Mucosa of descending colon (tissue), 3 donors: ENCODE data around the gene SPRR3. TPM values are rescaled to one million over a fixed set of nuclear protein-coding genes. Genes with fewer than 3 reads are reported as not detected.
"Not testable (repeated sequence)": the region's sequence is repeated elsewhere in the genome, so short reads cannot be mapped to it uniquely, and the experiment has no call there.

Experiments
- ATAC-seq: fragments of 200-7000 bp; cut with Tn5 transposase; one replicate; pipeline ENCODE4 v1.9.1; 2020; ENCODE audit warnings: mild to moderate bottlenecking, moderate library complexity
- DNase-seq, 3 donors: peaks; one replicate each; pipeline ENCODE4 v3.0.0-alpha.2; 2020
- H3K36me3 ChIP-seq: fragments of 200-600 bp; one replicate; pipeline ENCODE4 v1.8.0; 2021; ENCODE audit warnings: low read depth, mild to moderate bottlenecking
- H3K4me1 ChIP-seq: fragments of 200-600 bp; one replicate; pipeline ENCODE4 v1.8.0; 2021; ENCODE audit warnings: low read depth, mild to moderate bottlenecking
- H3K4me3 ChIP-seq: fragments of 200-600 bp; one replicate; pipeline ENCODE4 v1.8.0; 2021; ENCODE audit warnings: mild to moderate bottlenecking
- H3K9me3 ChIP-seq: fragments of 200-600 bp; one replicate; pipeline ENCODE4 v1.8.0; 2021; ENCODE audit warnings: mild to moderate bottlenecking
- intact Hi-C, 2 donors: fragments of 100-400 bp; cut with DNase I in 1 of 2; cut with micrococcal nuclease in 1 of 2; formaldehyde crosslinking; loops; one replicate each; pipeline versions ENCODE4 v1.11.0 to v1.11.1; 2022; cut with DNase I, micrococcal nuclease
- total RNA-seq, 3 donors: library from RNA; stranded (reverse); fragmentation: NEBNext Ultra II Directional in 2 of 3; extraction: Animal tissue kit (Norgen Biotek cat#: 25700) in 2 of 3; gene quantifications; one replicate each; pipeline versions ENCODE4 v1.2.1 to v1.2.4, GENCODE V29; 2021 to 2023
- TF ChIP-seq, protein P1 (sequence below): fragments of 200-600 bp; IDR thresholded peaks from one replicate; pipeline ENCODE4 v1.8.0; 2022; ENCODE audit warnings: antibody characterized with exemption, mild to moderate bottlenecking
- donor health status: DM: no; HTN: no; CAD: no; lungs with moderate emphysema.
- donor health status: DM: no; HTN: no; CAD: no.
- donor health status: DM: no; HTN: yes; CAD: no.

The SPRR3 gene
- total RNA-seq, 3 donors from 2014 or later, result 0.93 TPM; not detected in 2

DNA sequence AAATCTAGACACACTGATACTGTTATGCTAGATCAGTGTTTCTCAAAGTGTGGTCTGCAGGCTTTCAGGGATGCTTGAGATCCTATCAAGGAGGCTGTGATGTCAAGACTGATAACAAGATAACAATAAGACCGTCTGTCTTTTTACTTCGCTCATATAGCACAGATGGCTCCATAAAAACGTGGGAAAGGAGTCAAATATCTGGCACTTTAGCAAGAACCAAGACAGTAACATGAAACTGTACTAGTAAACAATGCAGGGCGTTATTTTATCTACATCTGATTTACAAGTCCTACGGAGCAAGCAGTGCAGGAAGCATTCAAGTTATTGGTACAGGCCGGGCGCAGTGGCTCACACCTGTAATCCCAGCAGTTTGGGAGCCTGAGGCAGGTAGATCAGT is 3.6 kb upstream of the SPRR3 start:
- no peaks in the 10 kb centered on the region for H3K9me3 ChIP-seq
- H3K4me3 ChIP-seq, result no peak overlapping the region
- ATAC-seq (no peak), DNase-seq (no peak)
- intact Hi-C loops, result no loop called here
- TF ChIP-seq, protein P1, sequence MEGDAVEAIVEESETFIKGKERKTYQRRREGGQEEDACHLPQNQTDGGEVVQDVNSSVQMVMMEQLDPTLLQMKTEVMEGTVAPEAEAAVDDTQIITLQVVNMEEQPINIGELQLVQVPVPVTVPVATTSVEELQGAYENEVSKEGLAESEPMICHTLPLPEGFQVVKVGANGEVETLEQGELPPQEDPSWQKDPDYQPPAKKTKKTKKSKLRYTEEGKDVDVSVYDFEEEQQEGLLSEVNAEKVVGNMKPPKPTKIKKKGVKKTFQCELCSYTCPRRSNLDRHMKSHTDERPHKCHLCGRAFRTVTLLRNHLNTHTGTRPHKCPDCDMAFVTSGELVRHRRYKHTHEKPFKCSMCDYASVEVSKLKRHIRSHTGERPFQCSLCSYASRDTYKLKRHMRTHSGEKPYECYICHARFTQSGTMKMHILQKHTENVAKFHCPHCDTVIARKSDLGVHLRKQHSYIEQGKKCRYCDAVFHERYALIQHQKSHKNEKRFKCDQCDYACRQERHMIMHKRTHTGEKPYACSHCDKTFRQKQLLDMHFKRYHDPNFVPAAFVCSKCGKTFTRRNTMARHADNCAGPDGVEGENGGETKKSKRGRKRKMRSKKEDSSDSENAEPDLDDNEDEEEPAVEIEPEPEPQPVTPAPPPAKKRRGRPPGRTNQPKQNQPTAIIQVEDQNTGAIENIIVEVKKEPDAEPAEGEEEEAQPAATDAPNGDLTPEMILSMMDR, result no peak
- no peaks in the 10 kb centered on the region for H3K36me3 ChIP-seq
- H3K4me1 ChIP-seq, result no peaks in the 10 kb centered on the region

DNA sequence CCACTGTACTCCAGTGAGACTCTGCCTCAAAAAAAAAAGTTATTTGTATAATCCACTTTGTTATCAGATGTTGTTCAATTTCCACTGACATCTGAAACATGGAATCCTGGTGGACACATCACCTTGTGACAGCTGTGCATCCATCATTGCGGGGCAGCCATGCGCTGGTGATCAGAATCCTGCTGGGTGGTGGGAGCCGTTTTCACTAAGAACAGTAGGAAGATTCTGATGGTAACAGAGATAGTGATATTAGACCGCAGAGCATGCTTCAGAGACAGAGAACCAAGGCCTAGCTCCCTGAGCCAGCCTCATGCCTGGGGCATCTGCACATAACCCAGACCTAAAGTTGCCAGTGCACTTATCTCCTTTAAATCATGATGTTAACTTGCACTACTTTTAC is 3.1 kb upstream of the SPRR3 start:
- no peaks in the 10 kb centered on the region for H3K36me3 ChIP-seq
- DNase-seq, result no peak
- no peaks in the 10 kb centered on the region for H3K4me1 ChIP-seq
- intact Hi-C loops, result no loop called here
- TF ChIP-seq, protein P1, result no peak
- H3K9me3 ChIP-seq, result no peaks in the 10 kb centered on the region
- H3K4me3 ChIP-seq, result no peak overlapping the region
- ATAC-seq, result no peak

DNA sequence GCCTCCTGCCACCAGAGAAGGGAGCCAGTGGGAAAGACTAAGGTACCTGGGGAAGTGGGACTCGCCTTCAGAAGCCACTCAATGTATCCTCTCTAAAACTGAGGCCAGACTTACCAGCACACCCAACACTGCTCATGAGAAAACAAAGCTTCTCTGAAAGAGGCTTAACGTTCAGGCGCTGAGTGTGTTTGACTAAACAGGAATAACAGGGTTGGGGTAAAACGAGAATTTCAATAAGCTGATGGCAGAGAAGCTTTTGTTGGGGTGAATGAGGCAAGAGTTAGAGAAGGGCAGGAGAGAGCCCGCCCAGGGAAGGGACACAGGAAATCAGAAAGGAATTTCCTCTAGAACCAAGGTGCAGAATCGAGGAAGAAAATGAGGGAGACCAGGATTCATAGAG is 1.7 kb upstream of the SPRR3 start:
- Histone ChIP-seq H3K36me3 (no peaks in the 10 kb centered on the region), H3K4me1 (no peaks in the 10 kb centered on the region), H3K9me3 (no peaks in the 10 kb centered on the region), H3K4me3 (no peak overlapping the region)
- no peak for DNase-seq
- ATAC-seq, result no peak
- intact Hi-C loops, result no loop called here
- TF ChIP-seq, protein P1, result no peak

DNA sequence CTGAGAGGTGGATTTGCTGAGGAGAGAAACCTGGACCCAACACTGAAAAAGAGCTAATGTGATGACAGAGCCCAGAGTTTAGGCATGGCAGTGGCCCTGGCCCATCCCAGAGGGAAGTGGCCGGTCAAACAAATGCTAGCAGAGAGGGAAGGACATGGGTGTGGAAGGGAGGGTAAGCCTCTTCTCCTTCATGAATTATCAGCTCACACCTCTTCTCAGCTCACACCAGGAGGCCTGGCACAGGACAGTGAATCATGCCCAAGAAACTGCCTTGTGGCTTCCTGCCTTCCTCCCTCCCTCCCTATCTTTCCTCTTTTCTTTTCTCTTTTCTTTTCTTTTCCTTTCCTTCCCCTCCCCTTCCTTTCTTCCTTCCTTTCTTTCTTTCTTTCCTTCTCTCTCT is 1.3 kb upstream of the SPRR3 start:
- no peak for ATAC-seq
- intact Hi-C loops, result no loop called here
- H3K4me3 ChIP-seq, result no peak overlapping the region
- no peaks in the 10 kb centered on the region for H3K9me3 ChIP-seq
- TF ChIP-seq, protein P1, result no peak
- H3K4me1 ChIP-seq, result no peaks in the 10 kb centered on the region
- no peaks in the 10 kb centered on the region for H3K36me3 ChIP-seq
- DNase-seq, result no peak

DNA sequence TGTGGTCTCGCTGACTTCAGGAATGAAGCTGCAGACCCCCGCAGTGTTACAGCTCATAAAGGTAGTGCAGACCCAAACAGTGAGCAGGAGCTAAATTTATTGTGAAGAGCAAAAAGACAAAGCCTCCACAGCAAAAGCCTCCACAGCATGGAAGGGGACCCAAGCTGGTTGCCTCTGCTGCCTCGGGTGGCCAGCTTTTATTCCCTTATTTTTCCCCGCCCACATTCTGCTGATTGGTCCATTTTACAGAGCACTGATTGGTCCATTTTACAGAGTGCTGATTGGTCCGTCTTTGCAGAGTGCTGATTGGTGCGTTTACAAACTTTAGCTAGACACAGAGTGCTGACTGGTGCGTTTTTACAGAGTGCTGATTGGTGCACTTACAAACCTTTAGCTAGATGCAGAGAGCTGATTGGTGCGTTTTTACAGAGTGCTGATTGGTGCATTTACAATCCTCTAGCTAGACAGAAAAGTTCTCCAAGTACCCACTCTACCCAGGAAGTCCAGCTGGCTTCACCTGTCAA is 9.7 kb downstream of the SPRR3 start:
- intact Hi-C loops, H3K4me3 ChIP-seq, H3K9me3 ChIP-seq, DNase-seq, H3K4me1 ChIP-seq, H3K36me3 ChIP-seq, ATAC-seq: not testable (repeated sequence)

DNA sequence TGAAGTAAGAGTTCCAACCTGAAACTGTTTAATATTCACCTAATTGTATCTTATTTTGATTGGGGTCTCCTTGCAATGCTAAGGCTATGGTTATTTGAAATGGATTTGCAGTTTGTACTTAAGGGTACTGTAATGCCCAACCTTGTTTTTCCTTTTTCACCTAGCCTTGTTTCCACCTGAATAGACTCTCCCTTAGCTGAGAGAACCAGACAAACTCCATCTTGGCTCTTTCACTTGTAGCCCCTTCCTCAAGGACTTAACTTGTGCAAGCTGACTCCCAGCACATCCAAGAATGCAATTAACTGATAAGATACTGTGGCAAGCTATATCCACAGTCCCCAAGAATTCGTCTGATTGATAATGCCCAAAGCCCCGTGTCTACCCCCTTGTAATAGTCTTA is 20.3 kb downstream of the SPRR3 start:
- H3K9me3 ChIP-seq, ATAC-seq, H3K4me3 ChIP-seq, H3K36me3 ChIP-seq, intact Hi-C loops, H3K4me1 ChIP-seq, DNase-seq: not testable (repeated sequence)

DNA sequence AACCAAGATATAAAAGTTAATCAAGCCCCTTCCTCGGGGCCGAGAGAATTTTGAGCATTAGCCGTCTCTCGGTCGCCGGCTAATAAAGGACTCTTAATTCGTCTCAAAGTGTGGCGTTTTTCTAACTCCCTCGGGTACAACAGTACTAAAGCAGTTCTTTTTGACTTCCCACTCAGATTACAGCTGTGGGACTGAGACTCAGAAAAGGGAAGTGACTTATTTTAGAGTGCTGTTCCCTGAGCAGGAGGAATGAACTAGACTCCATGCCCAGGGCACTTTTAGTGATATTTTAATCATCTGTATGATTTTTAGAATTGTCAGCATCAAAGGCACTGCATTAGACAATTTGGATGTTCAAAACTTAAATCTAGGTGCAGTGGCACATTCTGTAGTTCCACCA is 20.8 kb downstream of the SPRR3 start:
- DNase-seq, intact Hi-C loops, H3K4me3 ChIP-seq, H3K4me1 ChIP-seq, H3K9me3 ChIP-seq, H3K36me3 ChIP-seq, ATAC-seq: not testable (repeated sequence)
